Measurements from ENCODE around the gene CMTM2. TPM values are rescaled to one million over a fixed set of nuclear protein-coding genes. Genes with fewer than 3 reads are reported as not detected.
"Not testable (repeated sequence)": the region's sequence is repeated elsewhere in the genome, so short reads cannot be mapped to it uniquely, and the experiment has no call there.

The CMTM2 gene
- total RNA-seq, 1 donor from 2014 or later: 0.80 TPM

DNA sequence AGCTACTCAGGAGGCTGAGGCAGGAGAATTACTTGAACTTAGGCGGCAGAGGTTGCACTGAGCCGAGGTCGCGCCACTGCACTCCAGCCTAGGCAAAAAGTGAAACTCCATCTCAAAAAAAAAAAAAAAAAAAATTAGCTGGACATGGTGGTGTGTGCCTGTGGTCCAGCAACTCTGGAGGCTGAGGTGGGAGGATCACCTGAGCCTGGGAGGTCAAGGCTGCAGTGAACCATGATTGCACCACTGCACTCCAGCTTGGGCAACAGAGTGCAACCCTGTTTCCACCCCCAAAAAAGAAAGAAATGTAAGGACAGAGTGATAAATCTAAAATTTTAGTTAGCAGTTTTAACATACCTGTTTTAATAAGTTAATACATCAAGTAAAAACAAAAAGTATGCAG is 17.3 kb downstream of the CMTM2 start:
- intact Hi-C loops (cut with micrococcal nuclease): loop anchor here (2.0 kb wide), 1 partner anchor 32 kb away; no protein-coding TSS in a partner anchor
- H3K27me3 Mint-ChIP-seq (ENCODE audit: insufficient read depth); DNase-seq (ENCODE audit: low spot score); H3K4me3 Mint-ChIP-seq; H3K36me3 Mint-ChIP-seq (ENCODE audit: low read depth); H3K9me3 Mint-ChIP-seq: not testable (repeated sequence)
- Mint-ChIP-seq H3K27ac (peak overlapping the region; percentile 29), H3K4me1 (ENCODE audit: low read depth) (peaks cover 46% of the 10 kb centered on the region)

DNA sequence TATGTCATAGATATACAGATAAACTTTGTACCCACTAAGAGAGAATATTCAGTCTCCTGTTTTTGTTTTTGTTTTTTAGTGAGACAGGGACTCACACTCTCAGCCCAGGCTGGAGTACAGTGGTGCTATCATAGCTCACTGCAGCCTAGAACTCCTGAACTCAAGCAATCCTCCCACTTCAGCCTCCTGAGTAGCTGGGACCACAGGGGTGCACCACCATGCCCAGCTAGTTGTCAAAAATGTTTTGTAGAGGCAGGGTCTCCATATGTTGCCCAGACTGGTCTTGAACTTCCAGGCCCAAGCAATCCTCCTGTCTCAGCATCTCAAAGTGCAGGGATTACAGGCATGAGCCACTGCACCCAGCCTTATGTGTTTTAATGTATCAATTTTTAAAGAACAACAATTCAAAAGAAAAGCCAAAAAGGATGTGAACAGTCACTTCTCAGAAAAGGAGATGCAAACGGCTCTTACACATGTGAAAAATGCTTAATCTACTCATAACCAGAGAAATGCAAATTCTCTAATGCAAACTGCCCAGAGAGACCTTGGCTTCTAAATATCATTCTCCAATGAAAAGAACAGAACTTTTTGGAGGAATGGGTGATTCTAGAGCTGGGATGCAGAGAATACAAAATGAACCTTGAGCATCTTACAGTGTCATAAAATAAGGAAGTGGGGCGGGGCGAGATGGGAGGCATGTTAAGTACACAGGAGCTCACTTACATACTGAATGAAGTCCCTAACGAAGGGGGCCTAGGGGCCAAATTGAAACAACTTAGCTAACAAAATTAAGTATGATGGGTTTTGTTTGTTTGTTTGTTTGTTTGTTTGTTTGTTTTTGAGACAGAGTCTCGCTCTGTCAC is 18.0 kb downstream of the CMTM2 start:
- intact Hi-C loops (cut with micrococcal nuclease): loop anchor here (2.0 kb wide), 1 partner anchor 32 kb away; no protein-coding TSS in a partner anchor
- Mint-ChIP-seq H3K9me3 (peaks cover 8% of the 10 kb centered on the region), H3K27me3 (ENCODE audit: insufficient read depth) (no peaks in the 10 kb centered on the region), H3K4me1 (ENCODE audit: low read depth) (peaks cover 46% of the 10 kb centered on the region), H3K4me3 (peak overlapping the region; percentile 31), H3K27ac (peak overlapping the region; percentile 91), H3K36me3 (ENCODE audit: low read depth) (peaks cover 8% of the 10 kb centered on the region)
- no peak for DNase-seq (ENCODE audit: low spot score)

DNA sequence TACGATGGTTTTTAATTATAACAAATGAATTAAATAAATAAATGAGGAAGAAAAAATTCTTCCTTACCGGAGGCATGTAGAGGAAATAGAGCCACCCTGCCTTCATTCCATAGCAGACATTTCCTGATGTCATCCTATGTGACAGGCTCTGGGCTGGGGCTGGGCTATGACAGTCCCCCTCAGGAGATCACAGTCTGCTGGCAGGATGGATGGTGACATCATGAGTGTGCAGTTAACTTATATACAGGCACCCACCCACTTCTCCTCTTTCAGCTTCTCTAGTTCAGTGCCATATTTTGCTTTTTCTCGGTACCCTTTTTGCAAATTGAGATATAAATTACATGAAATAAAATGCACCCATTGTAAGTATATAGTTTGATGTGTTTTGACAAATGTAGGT is 18.8 kb downstream of the CMTM2 start:
- Mint-ChIP-seq H3K27me3 (ENCODE audit: insufficient read depth) (no peaks in the 10 kb centered on the region), H3K36me3 (ENCODE audit: low read depth) (peaks cover 8% of the 10 kb centered on the region), H3K4me1 (ENCODE audit: low read depth) (peaks cover 52% of the 10 kb centered on the region), H3K4me3 (no peak overlapping the region), H3K9me3 (peaks cover 8% of the 10 kb centered on the region), H3K27ac (peak overlapping the region; percentile 70)
- intact Hi-C loops (cut with micrococcal nuclease): no loop called here
- DNase-seq (ENCODE audit: low spot score): no peak

DNA sequence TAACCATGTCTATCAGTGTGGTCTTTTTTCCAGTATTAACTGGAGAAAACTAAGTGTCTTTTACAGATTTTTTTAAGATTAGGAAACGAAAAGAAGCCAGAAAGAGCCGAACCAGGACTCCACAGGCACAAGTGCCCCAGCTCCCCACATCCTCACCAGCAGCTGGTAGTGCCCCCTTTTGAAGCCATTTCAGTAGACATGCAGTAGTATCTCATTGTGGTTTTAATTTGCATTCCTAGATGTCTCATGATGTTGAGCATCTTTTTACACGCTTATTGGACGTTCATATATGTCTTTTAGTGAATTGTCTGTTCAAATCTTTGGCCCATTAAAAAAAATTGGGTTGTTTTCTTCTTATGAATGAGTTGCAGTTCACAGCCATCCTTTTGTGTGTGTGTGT is 20.5 kb downstream of the CMTM2 start:
- Mint-ChIP-seq H3K27me3 (ENCODE audit: insufficient read depth) (no peaks in the 10 kb centered on the region), H3K9me3 (peaks cover 8% of the 10 kb centered on the region), H3K36me3 (ENCODE audit: low read depth) (peaks cover 8% of the 10 kb centered on the region), H3K4me1 (ENCODE audit: low read depth) (peaks cover 54% of the 10 kb centered on the region), H3K4me3 (no peak overlapping the region), H3K27ac (no peak overlapping the region)
- intact Hi-C loops (cut with micrococcal nuclease): no loop called here
- DNase-seq (ENCODE audit: low spot score): no peak

DNA sequence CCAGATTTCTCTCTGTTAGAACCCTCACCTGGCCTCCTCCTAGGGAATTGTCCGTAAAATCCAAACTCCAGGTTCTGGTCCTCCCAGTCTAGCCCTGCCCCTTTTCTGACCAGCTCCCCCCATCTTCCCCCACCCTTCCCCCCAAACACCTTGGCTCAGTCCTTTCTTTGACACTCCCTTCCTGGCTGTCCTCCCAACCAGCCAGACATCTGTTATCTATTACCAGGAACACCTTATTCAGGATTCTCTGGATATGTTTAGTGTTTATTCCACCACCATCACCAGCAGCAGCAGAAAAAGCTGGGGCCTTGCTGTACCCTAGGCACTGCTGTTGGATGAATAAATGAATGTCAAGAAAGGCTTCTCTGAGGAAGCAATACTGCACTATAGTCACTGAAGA is 21.2 kb downstream of the CMTM2 start:
- peaks cover 49% of the 10 kb centered on the region for H3K4me1 Mint-ChIP-seq (ENCODE audit: low read depth)
- no peak overlapping the region for H3K27ac Mint-ChIP-seq
- peaks cover 8% of the 10 kb centered on the region for H3K9me3 Mint-ChIP-seq
- DNase-seq (ENCODE audit: low spot score): no peak
- intact Hi-C loops (cut with micrococcal nuclease): no loop called here
- no peak overlapping the region for H3K4me3 Mint-ChIP-seq
- no peaks in the 10 kb centered on the region for H3K27me3 Mint-ChIP-seq (ENCODE audit: insufficient read depth)
- H3K36me3 Mint-ChIP-seq (ENCODE audit: low read depth): peaks cover 8% of the 10 kb centered on the region

DNA sequence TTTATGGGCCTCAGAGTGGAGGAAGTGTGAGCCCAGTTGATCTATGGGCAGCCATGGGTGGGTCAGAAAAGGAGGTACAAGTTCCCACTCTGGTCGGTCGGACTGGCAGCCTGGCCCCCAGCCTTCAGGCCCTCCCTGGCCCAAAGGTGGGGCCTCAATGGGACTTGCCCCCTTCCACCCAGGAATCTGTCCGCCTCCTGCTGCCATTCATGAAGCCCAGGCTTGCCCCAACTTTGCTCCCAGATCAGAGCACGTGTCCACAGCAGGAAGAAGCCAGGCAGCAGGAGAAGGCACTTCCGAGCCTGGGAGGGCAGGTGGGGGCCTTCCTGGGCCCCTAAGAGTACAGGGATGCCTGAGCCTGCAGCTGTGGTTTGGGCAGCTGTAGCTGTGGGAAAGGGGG is 22.2 kb downstream of the CMTM2 start:
- H3K36me3 Mint-ChIP-seq (ENCODE audit: low read depth): peaks cover 12% of the 10 kb centered on the region
- H3K27me3 Mint-ChIP-seq (ENCODE audit: insufficient read depth): no peaks in the 10 kb centered on the region

DNA sequence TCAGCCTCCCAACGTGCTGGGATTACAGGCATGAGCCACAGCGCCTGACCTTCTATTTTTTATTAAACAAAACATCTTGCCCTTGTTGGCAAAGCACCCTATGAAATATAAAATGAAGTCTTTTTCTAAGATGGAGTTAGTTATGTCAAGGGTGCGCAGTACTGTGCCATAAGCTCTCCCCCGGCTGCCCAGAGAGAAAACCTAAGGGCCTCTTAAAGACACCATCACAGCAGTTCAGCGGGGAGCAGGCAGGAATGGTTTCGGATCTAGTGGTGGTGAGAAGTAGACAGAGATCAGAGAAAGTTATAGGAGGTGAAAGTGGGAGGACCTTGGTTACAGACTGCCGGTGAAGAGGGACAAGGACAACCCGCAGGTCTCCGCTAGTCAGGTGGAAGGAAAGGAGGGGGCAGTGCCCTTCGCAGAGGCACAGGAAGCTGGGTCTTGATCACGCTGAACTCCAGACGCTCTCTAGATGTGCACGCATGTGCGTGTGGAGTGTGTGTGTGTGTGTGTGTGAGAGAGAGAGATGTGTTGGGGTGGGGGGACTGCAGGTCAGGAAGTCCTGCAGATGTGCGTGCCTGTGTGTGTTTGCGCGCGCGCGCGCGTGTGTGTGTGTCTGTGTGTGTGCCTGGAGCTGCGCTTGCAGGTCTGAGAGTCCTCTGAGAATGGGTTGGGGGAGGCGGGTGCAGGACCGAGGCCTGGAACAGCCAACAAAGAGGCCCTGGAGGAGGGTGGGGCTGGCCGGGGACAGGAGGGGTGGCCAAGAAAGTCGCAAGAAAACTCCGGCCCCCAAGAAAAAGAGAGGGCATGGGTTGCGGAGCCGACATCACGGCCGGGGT is 24.5 kb downstream of the CMTM2 start:
- peak overlapping the region; percentile 84 for H3K4me3 Mint-ChIP-seq
- H3K4me1 Mint-ChIP-seq (ENCODE audit: low read depth): peaks cover 45% of the 10 kb centered on the region
- H3K9me3 Mint-ChIP-seq: peaks cover 8% of the 10 kb centered on the region
- peaks cover 18% of the 10 kb centered on the region for H3K36me3 Mint-ChIP-seq (ENCODE audit: low read depth)
- H3K27me3 Mint-ChIP-seq (ENCODE audit: insufficient read depth): no peaks in the 10 kb centered on the region
- intact Hi-C loops (cut with micrococcal nuclease): loop anchor here (1.0 to 2.0 kb wide), 8 partner anchors 13 to 197 kb away; partner anchors contain the start of genes CKLF, CMTM4 and DYNC1LI2
- peak; percentile 72 for DNase-seq (ENCODE audit: low spot score)
- H3K27ac Mint-ChIP-seq: peak overlapping the region; percentile 93

More for the DNA sequence above, 22.2 kb downstream of the CMTM2 start:
- H3K4me1 Mint-ChIP-seq (ENCODE audit: low read depth): peaks cover 56% of the 10 kb centered on the region
- intact Hi-C loops (cut with micrococcal nuclease): no loop called here
- H3K9me3 Mint-ChIP-seq: peaks cover 8% of the 10 kb centered on the region
- H3K4me3 Mint-ChIP-seq: no peak overlapping the region
- DNase-seq (ENCODE audit: low spot score): no peak
- H3K27ac Mint-ChIP-seq: no peak overlapping the region

DNA sequence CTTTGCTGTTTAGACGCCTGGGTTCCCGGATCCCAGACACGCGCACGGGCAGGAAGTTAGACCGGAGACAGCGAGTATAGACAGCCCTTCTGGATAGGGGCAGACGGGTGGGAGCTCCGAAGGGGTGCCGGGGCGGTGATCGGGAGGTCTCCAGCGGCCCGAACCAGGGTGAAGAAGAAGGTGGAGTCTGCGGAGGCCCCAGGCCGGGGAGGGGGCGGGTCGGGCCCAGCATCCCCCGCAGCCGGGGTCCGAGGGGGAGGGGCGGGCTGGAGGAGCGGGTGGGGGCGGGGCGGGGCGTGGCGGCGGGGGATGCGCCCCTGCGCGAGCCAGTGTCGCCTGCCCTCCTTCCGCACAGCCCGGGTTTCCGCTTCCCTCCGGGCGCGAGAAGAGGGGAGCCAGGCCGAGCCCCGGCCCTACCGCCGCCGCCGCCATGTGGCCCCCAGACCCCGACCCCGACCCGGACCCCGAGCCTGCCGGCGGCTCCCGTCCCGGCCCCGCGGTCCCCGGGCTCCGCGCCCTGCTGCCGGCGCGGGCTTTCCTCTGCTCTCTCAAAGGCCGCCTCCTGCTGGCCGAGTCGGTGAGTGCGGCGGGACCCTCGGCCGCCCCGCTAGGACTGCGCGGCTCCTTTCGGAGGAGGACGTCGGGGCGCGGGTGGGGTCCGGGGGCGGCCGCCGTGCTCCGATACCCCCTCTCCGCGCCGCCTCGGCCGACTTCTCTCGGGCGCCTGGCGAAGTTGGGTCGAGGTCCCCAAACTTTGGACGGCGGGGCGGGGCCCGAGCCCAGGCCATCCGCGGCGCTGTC is 25.3 kb downstream of the CMTM2 start, which contains the start of gene CMTM3:
CMTM3 (plus strand) TSS at position 329 of the 801 bp plus-strand sequence; CDS start at position 431, 102 bp downstream.
- no peaks in the 10 kb centered on the region for H3K27me3 Mint-ChIP-seq (ENCODE audit: insufficient read depth)

DNA sequence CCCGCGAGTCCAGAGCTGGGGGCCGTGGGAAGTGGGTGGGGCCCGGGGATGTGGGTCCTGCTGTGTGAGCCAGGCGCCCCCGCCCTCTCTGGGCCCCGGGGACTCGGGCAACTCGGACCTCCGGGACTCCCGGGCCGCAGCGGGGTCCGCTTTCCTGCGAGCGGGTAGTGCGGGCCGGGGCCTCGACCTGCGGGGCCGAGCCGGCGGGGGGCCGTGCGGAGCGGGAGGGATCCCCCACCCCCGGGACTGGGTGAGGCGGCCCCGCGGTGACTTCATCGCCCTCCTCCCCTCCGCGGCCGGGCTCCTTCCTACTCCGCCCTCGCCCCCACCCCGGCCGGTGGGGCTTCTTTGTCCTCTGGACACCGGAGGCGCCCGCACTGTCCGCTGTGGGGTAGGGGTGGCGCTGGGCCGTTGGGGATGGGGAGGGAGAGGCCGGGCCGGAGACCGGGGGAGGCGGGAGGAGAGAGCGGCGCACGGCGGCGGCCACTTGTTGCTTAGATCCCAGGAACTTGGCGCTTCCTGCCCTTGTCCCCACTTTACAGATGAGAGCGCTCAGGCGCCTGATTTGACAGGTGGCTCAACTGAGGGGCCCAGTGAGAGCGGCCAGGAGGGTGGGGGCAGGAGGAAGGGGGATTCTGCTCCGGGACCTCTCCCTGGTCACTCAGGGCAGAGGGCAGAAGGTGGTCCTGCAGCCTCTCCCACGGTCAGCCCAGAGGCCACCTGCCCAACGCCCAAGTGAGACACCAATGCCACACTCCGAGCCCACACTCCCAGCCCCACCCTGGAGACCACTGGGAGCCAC is 26.1 kb downstream of the CMTM2 start:
- H3K36me3 Mint-ChIP-seq (ENCODE audit: low read depth): peaks cover 24% of the 10 kb centered on the region
- DNase-seq (ENCODE audit: low spot score): no peak
- intact Hi-C loops (cut with micrococcal nuclease): loop anchor here (1.0 to 2.0 kb wide), 3 partner anchors 91 to 145 kb away; partner anchors contain the start of genes CMTM4 and DYNC1LI2
- H3K4me1 Mint-ChIP-seq (ENCODE audit: low read depth): peaks cover 33% of the 10 kb centered on the region
- H3K27ac Mint-ChIP-seq: peak overlapping the region; percentile 94
- peaks cover 8% of the 10 kb centered on the region for H3K9me3 Mint-ChIP-seq
- peak overlapping the region; percentile 90 for H3K4me3 Mint-ChIP-seq
- H3K27me3 Mint-ChIP-seq (ENCODE audit: insufficient read depth): no peaks in the 10 kb centered on the region

More for the DNA sequence above, 25.3 kb downstream of the CMTM2 start, which contains the start of gene CMTM3:
- H3K9me3 Mint-ChIP-seq: peaks cover 8% of the 10 kb centered on the region
- intact Hi-C loops (cut with micrococcal nuclease): loop anchor here (1.0 to 2.0 kb wide), 7 partner anchors 40 to 198 kb away; partner anchors contain the start of genes CKLF, CMTM4 and DYNC1LI2
- DNase-seq (ENCODE audit: low spot score): peak; percentile 69
- peaks cover 18% of the 10 kb centered on the region for H3K36me3 Mint-ChIP-seq (ENCODE audit: low read depth)
- peaks cover 38% of the 10 kb centered on the region for H3K4me1 Mint-ChIP-seq (ENCODE audit: low read depth)
- H3K27ac Mint-ChIP-seq: peak within 1 kb of the TSS; percentile 94
- peak within 1 kb of the TSS; percentile 90 for H3K4me3 Mint-ChIP-seq

DNA sequence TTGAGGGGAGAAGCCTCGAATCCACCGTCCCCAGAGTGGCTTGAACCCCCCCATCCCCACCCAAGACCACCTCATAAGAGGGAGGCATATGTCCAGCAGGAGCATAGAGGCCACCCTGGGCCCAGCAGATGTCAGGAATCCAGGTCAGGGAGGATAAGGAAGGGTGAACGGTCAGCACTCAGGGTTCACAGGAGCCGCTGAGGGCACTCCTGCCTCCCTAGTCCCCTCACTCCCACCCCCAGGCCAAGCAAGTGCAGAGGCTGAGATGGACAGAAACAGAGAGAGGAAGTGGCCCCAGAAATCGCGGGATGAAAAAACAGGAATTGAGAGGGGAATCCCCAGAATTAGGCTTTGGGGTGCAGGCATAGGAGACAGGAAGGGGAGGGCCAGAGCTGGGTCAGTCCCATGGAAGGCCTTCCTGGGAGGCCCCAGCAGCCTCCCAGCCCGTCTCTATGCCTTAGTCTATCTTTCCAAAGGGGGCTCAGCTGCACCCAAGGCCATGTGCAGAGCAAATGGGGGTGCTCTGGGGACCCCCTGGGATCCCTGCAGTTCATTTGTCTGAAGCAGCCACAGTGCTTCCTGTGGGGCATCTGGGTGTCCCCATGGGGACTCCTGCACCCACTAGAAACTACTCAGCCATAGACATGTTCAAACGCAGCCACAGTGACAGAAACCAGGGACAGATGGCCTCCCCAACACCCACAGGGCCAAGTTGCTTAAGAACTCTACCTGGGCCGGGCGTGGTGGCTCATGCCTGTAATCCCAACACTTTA is 26.9 kb downstream of the CMTM2 start:
- peak overlapping the region; percentile 94 for H3K27ac Mint-ChIP-seq
- peaks cover 19% of the 10 kb centered on the region for H3K36me3 Mint-ChIP-seq (ENCODE audit: low read depth)
- intact Hi-C loops (cut with micrococcal nuclease): loop anchor here (1.0 to 2.0 kb wide), 3 partner anchors 91 to 145 kb away; partner anchors contain the start of genes CMTM4 and DYNC1LI2

More for the DNA sequence above, 26.9 kb downstream of the CMTM2 start:
- Mint-ChIP-seq H3K9me3 (peaks cover under 1% of the 10 kb centered on the region), H3K4me3 (peak overlapping the region; percentile 90), H3K27me3 (ENCODE audit: insufficient read depth) (no peaks in the 10 kb centered on the region), H3K4me1 (ENCODE audit: low read depth) (peaks cover 33% of the 10 kb centered on the region)
- no peak for DNase-seq (ENCODE audit: low spot score)

Data from activated T-helper 1 cell treated with anti-CD3 and anti-CD28 coated beads, Interleukin-12 subunit alpha, Interleukin-12 subunit beta, Interleukin-2, Interleukin-4 antibody, amounts not matched to agents 30 ng/mL and 10 ng/mL and 1 ng/mL, durations not matched to agents 14 hours and 24 hours and 36 hours (primary cell).